GM19468 (cell line): ENCODE results near the gene SLC22A9.
"Not testable (repeated sequence)": the region's sequence is repeated elsewhere in the genome, so short reads cannot be mapped to it uniquely, and the experiment has no call there.

Experiments used
- ATAC-seq: cut with Tn5 transposase; IDR thresholded peaks from one replicate; pipeline ENCODE4 v1.9.1; 2021; ENCODE audit warnings: mild to moderate bottlenecking, moderate library complexity, moderate number of reproducible peaks; ENCODE audit not compliant: unreplicated experiment; ENCODE audit errors: extremely low read depth

Gene SLC22A9

DNA sequence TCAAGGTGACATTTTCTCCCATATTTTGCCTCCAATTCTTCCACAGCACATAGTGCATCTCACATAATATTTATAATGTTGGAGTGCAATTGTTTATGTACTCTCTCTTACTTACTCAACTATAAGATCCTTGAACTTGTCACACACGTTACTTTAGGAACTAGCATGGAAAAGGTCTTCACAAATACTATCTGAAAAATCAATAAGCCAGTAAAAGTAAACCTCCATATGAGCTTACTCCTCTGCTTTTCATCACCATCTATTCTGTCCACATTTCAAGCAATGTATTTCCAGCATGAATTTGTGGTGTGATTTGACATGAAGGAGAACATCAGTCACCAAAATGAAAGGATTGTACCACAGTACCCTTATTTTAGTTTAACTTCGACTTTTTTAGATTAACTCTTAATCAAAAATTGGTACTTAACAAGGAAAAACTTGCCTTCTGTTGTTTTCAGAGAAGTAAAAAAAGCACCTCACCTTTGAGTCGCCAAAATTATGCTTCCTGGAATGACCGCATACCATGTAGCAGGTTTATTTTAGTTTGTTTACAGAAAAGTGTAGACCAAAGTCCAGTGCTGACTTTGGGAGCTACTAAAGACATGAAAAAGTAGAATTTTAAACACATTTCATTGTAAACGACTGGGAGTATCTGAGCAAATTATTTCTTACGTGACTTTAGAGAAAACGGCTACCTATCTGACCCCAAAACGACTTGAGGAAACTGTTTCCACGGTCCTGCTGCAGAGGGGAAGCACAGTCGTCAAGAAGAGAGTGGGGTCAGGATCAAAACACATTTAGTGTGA, at the start of gene SLC22A9:
Gene SLC22A9 (plus strand): TSS at position 621 of the 806 bp plus-strand sequence. CDS start 272 bp downstream, outside the sequence.
- no peak for ATAC-seq

- ATAC-seq: no peak
Observed at GRCh38 chr11:63321723-63322122, 47.9 kb upstream of the SLC22A9 start.

DNA sequence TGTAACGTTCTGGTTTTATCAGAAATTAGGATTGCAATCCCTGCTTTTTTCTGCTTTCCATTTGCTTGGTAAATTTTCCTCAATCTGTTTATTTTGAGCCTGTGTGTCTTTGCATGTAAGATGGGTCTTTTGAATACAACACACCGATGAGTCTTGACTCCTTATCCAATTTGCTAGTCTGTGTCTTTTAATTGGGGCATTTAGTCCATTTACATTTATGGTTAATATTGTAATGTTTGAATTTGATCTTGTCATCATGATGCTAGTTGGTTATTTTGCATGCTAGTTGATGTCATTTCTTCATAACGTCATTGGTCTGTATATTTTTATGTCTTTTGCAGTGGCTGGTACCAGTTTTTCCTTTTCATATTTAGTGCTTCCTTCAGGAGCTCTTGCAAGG, 34.5 kb upstream of the SLC22A9 start:
- ATAC-seq: not testable (repeated sequence)

DNA sequence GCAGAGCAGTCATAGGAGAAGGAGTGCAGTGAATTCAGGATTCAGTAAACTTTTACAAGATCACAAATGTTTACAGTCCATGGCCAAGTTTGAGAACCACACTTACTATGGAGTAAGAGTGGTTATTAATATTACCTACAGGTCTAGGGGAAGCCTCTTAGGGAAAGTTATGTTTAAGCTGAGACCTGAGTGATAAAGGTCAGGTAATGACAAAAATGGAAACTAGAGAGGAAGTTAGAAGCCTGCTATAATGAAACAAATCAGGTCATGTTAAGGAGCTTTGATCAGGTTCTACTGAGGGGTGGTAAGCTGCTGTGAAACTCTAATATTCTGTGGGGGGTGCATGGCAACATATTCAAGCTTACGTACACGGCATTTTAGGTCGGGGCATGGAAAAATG, 32.5 kb upstream of the SLC22A9 start:
- ATAC-seq: no peak

DNA sequence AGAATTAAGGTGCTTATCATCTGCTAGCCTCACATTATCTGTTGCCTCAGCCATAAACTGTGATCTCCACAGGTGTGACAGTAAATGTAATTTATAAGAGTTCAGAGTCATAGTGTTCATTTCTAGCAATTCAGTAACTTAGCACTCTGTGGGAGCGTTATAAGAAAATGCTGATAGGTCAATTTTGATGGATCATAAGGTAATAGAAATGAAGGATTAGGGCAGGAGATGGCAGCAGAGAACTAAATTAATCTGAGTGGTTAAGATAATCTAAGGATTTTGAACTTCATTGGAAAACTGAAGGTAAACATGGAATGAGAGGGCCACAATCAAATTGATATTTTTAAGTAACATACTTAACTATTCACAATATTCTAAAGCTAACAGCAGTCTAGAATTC, 26.5 kb upstream of the SLC22A9 start:
- no peak for ATAC-seq

DNA sequence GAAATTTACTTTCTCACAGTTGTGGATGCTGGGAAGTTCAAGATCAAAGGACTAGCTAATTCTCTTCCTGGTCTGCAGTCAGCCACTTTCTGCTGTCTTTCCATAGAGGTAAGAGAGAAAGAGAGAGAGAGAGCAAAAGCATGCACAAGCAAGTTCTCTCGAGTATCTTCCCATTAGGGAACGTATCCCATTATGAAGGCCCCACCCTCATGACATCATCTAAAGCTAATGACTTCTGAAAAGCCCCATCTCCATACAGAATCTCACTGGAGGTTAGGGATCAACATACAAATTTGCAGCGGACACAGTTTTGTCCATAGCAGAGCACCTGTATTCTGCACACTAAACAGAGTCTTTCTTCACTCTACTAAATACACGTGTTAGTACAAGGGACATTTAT, 17.4 kb upstream of the SLC22A9 start:
- no peak for ATAC-seq

DNA sequence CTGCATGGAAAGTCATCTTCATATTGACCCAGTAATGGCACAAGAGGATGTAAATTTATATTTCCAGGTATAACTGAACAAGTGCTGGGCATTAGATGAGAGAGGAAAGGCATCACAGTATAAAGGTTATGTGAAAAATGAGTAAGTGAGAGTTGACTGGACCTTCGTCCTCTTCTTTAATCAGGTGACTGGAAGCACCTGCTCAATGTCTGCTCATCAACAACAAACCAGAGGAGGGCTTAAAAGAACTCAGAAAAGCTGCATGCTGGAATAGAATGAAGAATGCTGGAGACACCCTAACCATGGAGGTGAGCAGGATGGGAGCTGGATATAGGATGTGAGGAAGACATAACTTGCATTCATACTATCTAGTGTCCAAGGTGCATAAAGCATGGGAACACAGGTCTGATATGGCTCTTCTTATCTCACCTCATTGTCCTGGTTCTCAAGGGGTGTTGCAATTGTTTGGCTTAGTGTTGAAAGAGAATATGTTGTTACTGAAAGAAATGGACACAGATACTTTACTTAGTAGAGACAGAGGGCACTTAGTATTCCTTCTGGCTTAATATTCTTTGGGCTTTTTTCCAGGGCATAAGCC, 7.3 kb upstream of the SLC22A9 start:
- ATAC-seq: no peak

DNA sequence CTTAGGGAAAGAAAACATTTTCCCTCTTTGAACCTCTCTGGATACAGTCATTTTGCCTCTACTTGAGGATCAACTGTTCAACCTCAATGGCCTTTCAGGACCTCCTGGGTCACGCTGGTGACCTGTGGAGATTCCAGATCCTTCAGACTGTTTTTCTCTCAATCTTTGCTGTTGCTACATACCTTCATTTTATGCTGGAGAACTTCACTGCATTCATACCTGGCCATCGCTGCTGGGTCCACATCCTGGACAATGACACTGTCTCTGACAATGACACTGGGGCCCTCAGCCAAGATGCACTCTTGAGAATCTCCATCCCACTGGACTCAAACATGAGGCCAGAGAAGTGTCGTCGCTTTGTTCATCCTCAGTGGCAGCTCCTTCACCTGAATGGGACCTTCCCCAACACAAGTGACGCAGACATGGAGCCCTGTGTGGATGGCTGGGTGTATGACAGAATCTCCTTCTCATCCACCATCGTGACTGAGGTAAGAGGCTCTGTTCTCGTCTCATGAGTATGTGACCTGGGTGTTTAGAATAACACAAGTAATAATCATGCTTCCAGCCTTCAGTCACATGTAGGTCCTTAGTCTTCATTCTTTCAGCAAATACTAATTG, 495 bp downstream of the SLC22A9 start:
- no peak for ATAC-seq

DNA sequence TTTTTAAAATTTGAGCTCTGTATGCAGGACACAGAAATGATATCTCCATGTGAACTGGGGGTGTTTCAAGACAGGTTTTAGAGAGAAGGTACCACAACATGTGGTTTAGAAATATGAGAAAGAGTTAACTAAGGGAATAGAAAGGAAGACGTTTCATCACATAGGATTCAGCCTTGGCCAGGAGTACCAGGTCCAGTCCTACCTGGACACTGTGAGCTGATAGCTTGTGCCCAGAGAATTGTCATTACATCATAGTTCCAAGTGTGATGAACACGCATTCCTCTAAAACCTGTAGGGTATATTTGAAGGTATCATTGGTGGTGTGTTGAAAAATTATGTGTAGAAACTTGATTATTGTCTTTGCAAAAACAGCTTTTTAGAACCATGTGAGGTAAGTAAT, 1.8 kb downstream of the SLC22A9 start:
- ATAC-seq: no peak

GRCh38 chr11:63375434-63375833, 5.8 kb downstream of the SLC22A9 start:
- no peak for ATAC-seq

DNA sequence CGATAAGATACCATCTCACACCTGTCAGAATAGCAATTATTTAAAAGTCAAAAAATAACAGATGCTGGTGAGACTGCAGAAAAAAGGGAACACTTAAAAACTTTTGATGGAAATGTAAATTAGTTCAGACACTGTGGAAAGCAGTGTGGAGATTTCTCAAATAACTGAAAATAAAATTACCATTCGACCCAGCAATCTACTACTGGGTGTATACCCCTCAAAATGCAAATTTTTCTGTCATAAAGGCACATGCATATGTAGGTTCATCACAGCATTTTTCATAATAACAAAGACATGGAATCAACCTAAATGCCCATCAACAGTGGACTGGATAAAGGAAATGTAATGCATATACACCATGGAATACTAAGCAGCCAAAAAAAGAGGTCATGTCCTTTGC, 10.5 kb downstream of the SLC22A9 start:
- no peak for ATAC-seq

DNA sequence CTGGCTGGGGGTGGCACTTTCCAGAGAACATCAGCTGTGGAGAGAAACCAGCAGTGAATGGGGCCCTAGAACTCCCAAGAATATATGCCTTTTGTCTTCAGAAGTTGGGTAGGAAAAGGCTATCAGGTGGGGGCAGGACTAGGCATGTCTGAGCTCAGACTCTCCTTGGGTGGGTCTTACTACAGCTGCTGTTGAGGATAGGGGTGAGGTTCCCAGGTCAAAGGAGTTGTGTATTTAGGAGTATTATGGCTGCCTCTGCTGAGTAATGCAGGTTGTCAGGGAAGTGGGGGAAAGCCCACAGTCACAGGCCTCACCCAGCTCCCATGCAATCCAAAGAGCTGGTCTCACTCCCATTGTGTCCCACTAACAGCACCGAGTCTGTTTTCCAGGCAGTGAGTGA, 26.1 kb downstream of the SLC22A9 start:
- ATAC-seq: no peak

- ATAC-seq: no peak
Observed at GRCh38 chr11:63404161-63404935, 34.8 kb downstream of the SLC22A9 start.

DNA sequence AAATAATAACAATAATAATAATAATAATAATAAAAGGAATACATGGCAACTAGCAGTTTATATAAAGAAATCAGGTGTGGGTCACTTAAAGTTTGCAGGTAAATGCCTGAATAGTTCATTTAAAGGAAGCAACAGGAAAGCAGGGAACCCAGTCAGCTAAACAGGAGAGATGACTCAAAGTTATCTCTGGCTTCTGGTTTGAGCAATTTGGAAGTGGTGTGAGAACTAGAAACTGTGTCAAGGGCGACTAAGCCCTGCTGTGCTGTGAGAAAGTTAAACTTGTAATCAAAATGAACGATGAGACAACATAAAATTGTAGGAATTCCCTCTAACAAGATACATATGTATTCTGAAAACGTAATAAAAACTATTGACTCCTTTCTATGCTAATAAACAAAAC, 35.5 kb downstream of the SLC22A9 start:
- no peak for ATAC-seq

DNA sequence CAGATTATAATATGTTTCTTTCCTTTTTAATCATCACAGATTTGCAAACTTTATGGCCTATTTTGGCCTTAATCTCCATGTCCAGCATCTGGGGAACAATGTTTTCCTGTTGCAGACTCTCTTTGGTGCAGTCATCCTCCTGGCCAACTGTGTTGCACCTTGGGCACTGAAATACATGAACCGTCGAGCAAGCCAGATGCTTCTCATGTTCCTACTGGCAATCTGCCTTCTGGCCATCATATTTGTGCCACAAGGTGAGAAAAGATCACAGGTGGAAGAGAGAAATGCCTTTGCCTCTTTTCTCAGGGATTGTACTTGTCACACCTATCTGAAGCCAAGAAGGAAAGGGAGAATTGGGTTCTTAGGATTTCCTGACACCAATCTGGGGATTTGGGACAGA, 36.9 kb downstream of the SLC22A9 start:
- ATAC-seq: no peak

- no peak for ATAC-seq
Observed at GRCh38 chr11:63417174-63417852, 47.7 kb downstream of the SLC22A9 start.

GRCh38 chr11:63427971-63428508, 58.5 kb downstream of the SLC22A9 start:
- no peak for ATAC-seq

GRCh38 chr11:63430731-63431130, 61.1 kb downstream of the SLC22A9 start:
- not testable (repeated sequence) for ATAC-seq

GRCh38 chr11:63435351-63435750, 65.8 kb downstream of the SLC22A9 start:
- not testable (repeated sequence) for ATAC-seq

- ATAC-seq: not testable (repeated sequence)
Observed at GRCh38 chr11:63435831-63436230, 66.2 kb downstream of the SLC22A9 start.
